Hepatocyte (in vitro differentiated cells): ENCODE data around the gene EMILIN1.

Source experiments
- EZH2 ChIP-seq: fragments of 200-600 bp; sonication (generic); IDR thresholded peaks from 2 replicates; pipeline ENCODE4 v1.6.1; 2016; ENCODE audit warnings: antibody characterized with exemption, mild to moderate bottlenecking, borderline replicate concordance
- TF ChIP-seq, protein P1 (sequence below): fragments of 200-600 bp; sonication (generic); IDR thresholded peaks from 2 replicates; pipeline ENCODE4 v1.5.1; 2016; ENCODE audit warnings: antibody characterized with exemption, mild to moderate bottlenecking; ENCODE audit not compliant: poor library complexity

DNA sequence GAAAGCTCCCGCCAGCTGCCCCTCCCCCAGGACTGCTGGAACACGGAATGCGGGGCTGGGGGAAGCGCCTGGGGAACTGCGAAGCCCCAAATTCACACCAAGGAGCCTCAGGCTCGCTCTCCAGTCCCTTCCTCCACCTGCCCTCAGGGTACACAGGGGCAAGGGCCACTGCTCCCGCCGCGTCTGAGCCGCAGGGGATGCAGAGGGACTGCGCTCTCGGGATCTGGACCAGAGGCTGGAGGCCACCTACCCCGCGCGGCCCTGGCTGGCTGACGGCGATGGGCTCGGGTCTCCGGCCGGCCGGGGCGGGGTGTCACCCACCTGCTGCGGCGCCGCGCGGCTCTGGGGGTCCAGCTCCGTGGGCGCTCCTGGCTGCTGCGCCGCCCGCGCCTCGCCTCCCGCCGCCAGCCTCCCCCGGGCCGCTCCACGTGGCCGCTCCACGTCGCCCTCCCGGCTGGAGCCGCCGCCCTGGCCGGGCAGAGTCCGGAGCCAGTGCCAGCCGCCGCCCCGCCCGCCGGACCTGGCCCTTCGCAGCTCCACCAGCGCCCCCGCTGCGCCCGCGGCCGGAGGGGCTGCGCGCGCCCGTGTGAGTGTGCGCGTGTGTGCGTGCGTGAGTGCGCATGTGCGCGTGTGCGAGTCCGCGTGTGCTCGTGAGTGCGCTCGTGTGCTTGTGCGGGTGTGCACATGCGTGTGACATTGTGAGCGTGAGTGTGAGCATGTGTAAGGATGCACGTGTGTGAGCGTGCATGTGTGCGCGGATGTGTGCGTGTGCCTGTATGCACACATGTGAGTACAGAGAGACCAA is 40.3 kb downstream of the EMILIN1 start, which contains the start of gene CGREF1:
- TF ChIP-seq, protein P1, sequence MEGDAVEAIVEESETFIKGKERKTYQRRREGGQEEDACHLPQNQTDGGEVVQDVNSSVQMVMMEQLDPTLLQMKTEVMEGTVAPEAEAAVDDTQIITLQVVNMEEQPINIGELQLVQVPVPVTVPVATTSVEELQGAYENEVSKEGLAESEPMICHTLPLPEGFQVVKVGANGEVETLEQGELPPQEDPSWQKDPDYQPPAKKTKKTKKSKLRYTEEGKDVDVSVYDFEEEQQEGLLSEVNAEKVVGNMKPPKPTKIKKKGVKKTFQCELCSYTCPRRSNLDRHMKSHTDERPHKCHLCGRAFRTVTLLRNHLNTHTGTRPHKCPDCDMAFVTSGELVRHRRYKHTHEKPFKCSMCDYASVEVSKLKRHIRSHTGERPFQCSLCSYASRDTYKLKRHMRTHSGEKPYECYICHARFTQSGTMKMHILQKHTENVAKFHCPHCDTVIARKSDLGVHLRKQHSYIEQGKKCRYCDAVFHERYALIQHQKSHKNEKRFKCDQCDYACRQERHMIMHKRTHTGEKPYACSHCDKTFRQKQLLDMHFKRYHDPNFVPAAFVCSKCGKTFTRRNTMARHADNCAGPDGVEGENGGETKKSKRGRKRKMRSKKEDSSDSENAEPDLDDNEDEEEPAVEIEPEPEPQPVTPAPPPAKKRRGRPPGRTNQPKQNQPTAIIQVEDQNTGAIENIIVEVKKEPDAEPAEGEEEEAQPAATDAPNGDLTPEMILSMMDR, result no peak
- TF ChIP-seq EZH2, result peak; percentile 72
